Measurements from ENCODE around the gene FER1L5. TPM values are rescaled to one million over a fixed set of nuclear protein-coding genes. Genes with fewer than 3 reads are reported as not detected.

The FER1L5 gene
- total and polyA plus RNA-seq, 9 of the 15 experiments (the other 6 are each of a cell fraction or from before 2014, with no cell fraction given): 0.01 TPM; not detected in 6

DNA sequence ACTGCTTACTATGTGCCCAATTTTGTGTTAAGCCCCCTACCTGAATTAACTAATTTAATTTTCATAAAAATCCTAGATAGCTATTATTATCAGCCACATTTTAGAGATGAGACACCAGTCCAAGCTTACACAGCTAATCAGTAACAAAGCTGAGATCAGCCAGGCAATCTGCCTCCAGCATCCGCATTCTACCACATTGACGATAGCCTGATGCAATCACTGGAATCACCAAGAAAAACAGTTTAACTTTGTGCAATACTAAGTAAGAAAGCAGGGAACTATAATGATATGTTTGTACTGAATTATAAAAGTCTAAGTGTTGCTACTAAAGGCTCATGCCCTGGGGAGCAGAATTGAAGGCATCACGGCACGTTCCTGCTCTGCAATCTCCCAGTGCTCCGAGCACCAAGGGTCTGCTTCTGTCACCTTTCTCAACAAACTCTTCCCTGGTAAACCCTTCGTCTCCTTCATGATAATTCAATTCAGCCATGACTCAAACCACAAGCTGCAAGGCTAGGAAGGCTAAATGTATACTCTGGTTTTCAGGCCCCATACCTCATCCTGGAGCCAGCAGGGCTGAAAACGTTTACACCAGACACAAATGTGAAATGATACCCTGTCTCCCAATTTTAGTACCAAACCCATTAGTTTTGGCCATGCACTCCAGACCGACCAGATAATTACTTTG lies 23.8 kb upstream of the FER1L5 start:
- 80% methylated on average over 8 of the region's 8 CpGs for WGBS (ENCODE audit: insufficient coverage, low coverage, missing lambda C conversion rate)
- FAIRE-seq (no peak), DNase-seq (ENCODE audit: extremely low read depth in 1 of 4, low spot score in 3 of 4) (no peak), ATAC-seq (no peak)
- Histone ChIP-seq H4K20me1 (replicated peaks; ENCODE audit: control insufficient read depth, insufficient read depth, low read length) (no peaks in the 10 kb centered on the region), H3K36me3 (ENCODE audit: control insufficient read depth, insufficient read depth, low read length) (peaks cover 74% of the 10 kb centered on the region; the same call in 2 of the 3 replicates), H3K4me2 (ENCODE audit: insufficient read depth, low read length) (no peak overlapping the region), H3K4me3 (no peak overlapping the region), H3K27me3 (ENCODE audit: control insufficient read depth in 2 of 2, insufficient read depth in 2 of 2, low read length in 2 of 2) (no peaks in the 10 kb centered on the region; a peak in 1 of 5 replicates), H3K27ac (ENCODE audit: extremely low read depth, low read depth, low read length) (no peak overlapping the region; the same call in 2 of the 3 replicates), H3K4me1 (replicated peaks in 1 of 2; ENCODE audit: control insufficient read depth in 2 of 2, insufficient read depth in 2 of 2, low read length in 2 of 2) (peaks cover 0 to 4% of the 10 kb centered on the region in 2 experiments; a peak in 3 of 5 replicates), H3K79me2 (ENCODE audit: control insufficient read depth, insufficient read depth, low read length) (peaks cover 11% of the 10 kb centered on the region; the same call in 1 of the 3 replicates), H3K9me1 (ENCODE audit: control insufficient read depth, insufficient read depth, low read length) (no peaks in the 10 kb centered on the region), H3K9ac (ENCODE audit: insufficient read depth in 1 of 2, low read depth in 2 of 2, low read length in 2 of 2) (no peak overlapping the region), H2AFZ (ENCODE audit: low read depth, low read length) (no peak overlapping the region), H3K9me3 (replicated peaks; ENCODE audit: control insufficient read depth, insufficient read depth, low read depth, low read length) (no peaks in the 10 kb centered on the region)
- POLR2A ChIA-PET: interaction anchor here (0.7 to 2.2 kb wide), 3 partner anchors 10 to 143 kb away, joined by 3 to 19 read pairs (median 7); partner anchors contain the start of gene KANSL3
- intact Hi-C loops (cut with micrococcal nuclease): no loop called here
- TF ChIP-seq, protein P1, sequence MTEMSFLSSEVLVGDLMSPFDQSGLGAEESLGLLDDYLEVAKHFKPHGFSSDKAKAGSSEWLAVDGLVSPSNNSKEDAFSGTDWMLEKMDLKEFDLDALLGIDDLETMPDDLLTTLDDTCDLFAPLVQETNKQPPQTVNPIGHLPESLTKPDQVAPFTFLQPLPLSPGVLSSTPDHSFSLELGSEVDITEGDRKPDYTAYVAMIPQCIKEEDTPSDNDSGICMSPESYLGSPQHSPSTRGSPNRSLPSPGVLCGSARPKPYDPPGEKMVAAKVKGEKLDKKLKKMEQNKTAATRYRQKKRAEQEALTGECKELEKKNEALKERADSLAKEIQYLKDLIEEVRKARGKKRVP (CRISPR knock-in tag; IDR thresholded peaks at IDR 0.05): no peak
- TF ChIP-seq ZNF589 (CRISPR knock-in tag; IDR thresholded peaks at IDR 0.05; ENCODE audit: low read depth) (0 out of 2 replicates have a peak, but pooled peaks have one; percentile 28), CEBPG (CRISPR knock-in tag; IDR thresholded peaks at IDR 0.05) (0 out of 2 replicates have a peak, but pooled peaks have one; percentile 17), CEBPG (tag; conservative IDR thresholded peaks at IDR 0.05 in 1 of 2, IDR thresholded peaks at IDR 0.05 in 1 of 2) (peak; percentile 51 to 84), U2AF1 (optimal IDR thresholded peaks at IDR 0.05; ENCODE audit: low read depth, low read length) (no peak), CXXC5 (CRISPR knock-in tag; IDR thresholded peaks at IDR 0.05) (0 out of 2 replicates have a peak, but pooled peaks have one; percentile 11)
- TF ChIP-seq, protein P2, sequence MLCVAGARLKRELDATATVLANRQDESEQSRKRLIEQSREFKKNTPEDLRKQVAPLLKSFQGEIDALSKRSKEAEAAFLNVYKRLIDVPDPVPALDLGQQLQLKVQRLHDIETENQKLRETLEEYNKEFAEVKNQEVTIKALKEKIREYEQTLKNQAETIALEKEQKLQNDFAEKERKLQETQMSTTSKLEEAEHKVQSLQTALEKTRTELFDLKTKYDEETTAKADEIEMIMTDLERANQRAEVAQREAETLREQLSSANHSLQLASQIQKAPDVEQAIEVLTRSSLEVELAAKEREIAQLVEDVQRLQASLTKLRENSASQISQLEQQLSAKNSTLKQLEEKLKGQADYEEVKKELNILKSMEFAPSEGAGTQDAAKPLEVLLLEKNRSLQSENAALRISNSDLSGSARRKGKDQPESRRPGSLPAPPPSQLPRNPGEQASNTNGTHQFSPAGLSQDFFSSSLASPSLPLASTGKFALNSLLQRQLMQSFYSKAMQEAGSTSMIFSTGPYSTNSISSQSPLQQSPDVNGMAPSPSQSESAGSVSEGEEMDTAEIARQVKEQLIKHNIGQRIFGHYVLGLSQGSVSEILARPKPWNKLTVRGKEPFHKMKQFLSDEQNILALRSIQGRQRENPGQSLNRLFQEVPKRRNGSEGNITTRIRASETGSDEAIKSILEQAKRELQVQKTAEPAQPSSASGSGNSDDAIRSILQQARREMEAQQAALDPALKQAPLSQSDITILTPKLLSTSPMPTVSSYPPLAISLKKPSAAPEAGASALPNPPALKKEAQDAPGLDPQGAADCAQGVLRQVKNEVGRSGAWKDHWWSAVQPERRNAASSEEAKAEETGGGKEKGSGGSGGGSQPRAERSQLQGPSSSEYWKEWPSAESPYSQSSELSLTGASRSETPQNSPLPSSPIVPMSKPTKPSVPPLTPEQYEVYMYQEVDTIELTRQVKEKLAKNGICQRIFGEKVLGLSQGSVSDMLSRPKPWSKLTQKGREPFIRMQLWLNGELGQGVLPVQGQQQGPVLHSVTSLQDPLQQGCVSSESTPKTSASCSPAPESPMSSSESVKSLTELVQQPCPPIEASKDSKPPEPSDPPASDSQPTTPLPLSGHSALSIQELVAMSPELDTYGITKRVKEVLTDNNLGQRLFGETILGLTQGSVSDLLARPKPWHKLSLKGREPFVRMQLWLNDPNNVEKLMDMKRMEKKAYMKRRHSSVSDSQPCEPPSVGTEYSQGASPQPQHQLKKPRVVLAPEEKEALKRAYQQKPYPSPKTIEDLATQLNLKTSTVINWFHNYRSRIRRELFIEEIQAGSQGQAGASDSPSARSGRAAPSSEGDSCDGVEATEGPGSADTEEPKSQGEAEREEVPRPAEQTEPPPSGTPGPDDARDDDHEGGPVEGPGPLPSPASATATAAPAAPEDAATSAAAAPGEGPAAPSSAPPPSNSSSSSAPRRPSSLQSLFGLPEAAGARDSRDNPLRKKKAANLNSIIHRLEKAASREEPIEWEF (CRISPR knock-in tag; IDR thresholded peaks at IDR 0.05): no peak
- CTCF ChIA-PET (ENCODE audit: low intra/inter-chr PET ratio): no interaction called here
- in situ Hi-C loops (cut with MboI): no loop called here
- BruUV-seq (replicated peaks): no TSS peak
